Testis (tissue), 2 donors: ENCODE results near the gene MT3.

Experiments
- POLR2A ChIP-seq: fragments of 450-650 bp; IDR thresholded peaks from one replicate; pipeline ENCODE4 v1.6.1; 2017; ENCODE audit warnings: antibody characterized with exemption, mild to moderate bottlenecking, moderate library complexity
- TF ChIP-seq, protein P1 (sequence below), 3 experiments: fragments of 450-650 bp in 2 of 3; fragments of 200-600 bp in 1 of 3; sonication (generic) in 1 of 3; IDR thresholded peaks; one replicate each; pipeline ENCODE4 v1.5.1; 2016 to 2019; ENCODE audit warnings: antibody characterized with exemption in 3 of 3, mild to moderate bottlenecking in 2 of 3, moderate library complexity in 1 of 3

DNA sequence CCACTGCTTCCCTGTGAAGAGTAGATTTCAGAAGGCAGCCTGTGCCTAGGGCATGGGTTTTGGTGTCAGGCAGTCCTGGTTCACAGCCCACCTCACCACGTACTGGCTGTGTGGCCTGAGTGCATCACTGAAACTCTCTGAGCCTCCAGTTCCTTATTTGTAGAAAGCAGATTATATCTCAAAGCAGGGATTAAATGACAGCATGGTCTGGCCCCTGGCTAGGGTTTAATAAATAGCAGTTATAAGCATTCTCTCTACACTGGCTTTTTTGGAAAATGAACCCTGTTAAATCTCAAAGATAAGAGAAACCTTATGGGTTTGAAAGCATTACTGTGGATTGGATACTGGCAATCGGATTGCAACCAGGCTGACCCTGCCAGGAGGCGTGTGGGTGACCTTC, 40.2 kb downstream of the MT3 start:
- TF ChIP-seq, protein P1, sequence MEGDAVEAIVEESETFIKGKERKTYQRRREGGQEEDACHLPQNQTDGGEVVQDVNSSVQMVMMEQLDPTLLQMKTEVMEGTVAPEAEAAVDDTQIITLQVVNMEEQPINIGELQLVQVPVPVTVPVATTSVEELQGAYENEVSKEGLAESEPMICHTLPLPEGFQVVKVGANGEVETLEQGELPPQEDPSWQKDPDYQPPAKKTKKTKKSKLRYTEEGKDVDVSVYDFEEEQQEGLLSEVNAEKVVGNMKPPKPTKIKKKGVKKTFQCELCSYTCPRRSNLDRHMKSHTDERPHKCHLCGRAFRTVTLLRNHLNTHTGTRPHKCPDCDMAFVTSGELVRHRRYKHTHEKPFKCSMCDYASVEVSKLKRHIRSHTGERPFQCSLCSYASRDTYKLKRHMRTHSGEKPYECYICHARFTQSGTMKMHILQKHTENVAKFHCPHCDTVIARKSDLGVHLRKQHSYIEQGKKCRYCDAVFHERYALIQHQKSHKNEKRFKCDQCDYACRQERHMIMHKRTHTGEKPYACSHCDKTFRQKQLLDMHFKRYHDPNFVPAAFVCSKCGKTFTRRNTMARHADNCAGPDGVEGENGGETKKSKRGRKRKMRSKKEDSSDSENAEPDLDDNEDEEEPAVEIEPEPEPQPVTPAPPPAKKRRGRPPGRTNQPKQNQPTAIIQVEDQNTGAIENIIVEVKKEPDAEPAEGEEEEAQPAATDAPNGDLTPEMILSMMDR (IDR thresholded peaks at IDR 0.05): no peak
- TF ChIP-seq POLR2A: no peak
